Small intestine (tissue), 7 donors: ENCODE measurements around the gene HS6ST2. TPM values are rescaled to one million over a fixed set of nuclear protein-coding genes. Genes with fewer than 3 reads are reported as not detected.
"Not testable (repeated sequence)": the region's sequence is repeated elsewhere in the genome, so short reads cannot be mapped to it uniquely, and the experiment has no call there.

Experiments used
- DNase-seq, 2 donors: peaks; one replicate each; pipeline versions ENCODE4 v3.0.0 to v3.0.0-alpha.2; 2013
- FAIRE-seq: peaks from 2 replicates; lab custom pipeline; 2012; peaks lifted over from hg19 to GRCh38; lab: Jason Lieb, UNC
- H3K27ac ChIP-seq, 3 donors: one replicate each; pipeline ENCODE4 v1.5.1; 2013; ENCODE audit warnings: low read length in 2 of 3, mild to moderate bottlenecking in 2 of 3, control low read depth in 1 of 3, inconsistent platforms in 1 of 3, low read depth in 1 of 3, moderate library complexity in 1 of 3
- H3K27me3 ChIP-seq, 3 donors: one replicate each; pipeline ENCODE4 v1.6.1; 2013; ENCODE audit warnings: low read length in 3 of 3, inconsistent platforms in 1 of 3; ENCODE audit not compliant: control insufficient read depth in 3 of 3, insufficient read depth in 3 of 3
- H3K36me3 ChIP-seq, 3 donors: one replicate each; pipeline ENCODE4 v1.6.1; 2013; ENCODE audit warnings: low read length in 3 of 3, inconsistent platforms in 1 of 3, low read depth in 1 of 3, mild to moderate bottlenecking in 1 of 3, moderate library complexity in 1 of 3; ENCODE audit not compliant: control insufficient read depth in 3 of 3, insufficient read depth in 2 of 3
- H3K4me1 ChIP-seq, 3 donors: one replicate each; pipeline ENCODE4 v1.6.1; 2013; ENCODE audit warnings: low read length in 2 of 3, inconsistent platforms in 1 of 3, low read depth in 1 of 3, mild to moderate bottlenecking in 1 of 3, moderate library complexity in 1 of 3; ENCODE audit not compliant: control insufficient read depth in 3 of 3, insufficient read depth in 2 of 3
- H3K4me3 ChIP-seq, 3 donors: one replicate each; pipeline ENCODE4 v1.5.1; 2013; ENCODE audit warnings: low read length in 3 of 3, control low read depth in 1 of 3, inconsistent platforms in 1 of 3, low read depth in 1 of 3, mild to moderate bottlenecking in 1 of 3, moderate library complexity in 1 of 3
- H3K9me3 ChIP-seq, 2 donors: one replicate each; pipeline ENCODE4 v1.6.1; 2013; ENCODE audit warnings: low read depth in 1 of 2, low read length in 1 of 2; ENCODE audit not compliant: control insufficient read depth in 2 of 2, insufficient read depth in 1 of 2
- WGBS, 3 donors: extraction: QIAGEN DNeasy Blood & Tissue Kit; methylation state at CpG; one replicate each; pipeline ENCODE4 v1.1.7; 2013; 5-methylcytosine and 5-hydroxymethylcytosine counted together
- polyA plus RNA-seq, 4 donors: library from polyadenylated mRNA; stranded (reverse) in 3 of 4; unstranded in 1 of 4; fragments of 200-250 nt in 3 of 4; fragments of 120-200 nt in 1 of 4; gene quantifications; one replicate each; pipeline versions ENCODE4 v1.2.1 to v1.2.3, GENCODE V29; 2013
- donor health status: healthy with polysubstance abuse.
- donor health status: control.
- donor health status: control.
- donor health status: Bipolar disorder and iron deficiency.
- donor health status: healthy.

HS6ST2 gene
- polyA plus RNA-seq, 4 donors, result 0.12 to 0.55 TPM; not detected in 2

GRCh38 chrX:132918523-132918922 lies 39.9 kb downstream of the HS6ST2 start:
- FAIRE-seq, result no peak

GRCh38 chrX:132916349-132916748 lies 42.1 kb downstream of the HS6ST2 start:
- DNase-seq (no peak), FAIRE-seq (no peak)
- Histone ChIP-seq H3K4me3 (no peak overlapping the region), H3K9me3 (peaks cover 0 to 7% of the 10 kb centered on the region in 2 donors), H3K4me1 (no peaks in the 10 kb centered on the region), H3K36me3 (no peaks in the 10 kb centered on the region), H3K27me3 (no peaks in the 10 kb centered on the region), H3K27ac (no peak overlapping the region)
- 68 to 93% (median 76%) methylated on average over 2 to 3 of the region's 3 CpGs for WGBS, 3 donors

More at GRCh38 chrX:132918523-132918922, 39.9 kb downstream of the HS6ST2 start:
- Histone ChIP-seq H3K27ac (no peak overlapping the region), H3K9me3 (no peaks in the 10 kb centered on the region), H3K27me3 (no peaks in the 10 kb centered on the region), H3K4me3 (no peak overlapping the region), H3K4me1 (no peaks in the 10 kb centered on the region), H3K36me3 (no peaks in the 10 kb centered on the region)
- DNase-seq, result no peak

- Histone ChIP-seq H3K27me3 (no peaks in the 10 kb centered on the region), H3K4me1 (no peaks in the 10 kb centered on the region), H3K4me3 (no peak overlapping the region), H3K9me3 (peaks cover 0 to 7% of the 10 kb centered on the region in 2 donors), H3K27ac (no peak overlapping the region), H3K36me3 (no peaks in the 10 kb centered on the region)
- FAIRE-seq (no peak), DNase-seq (no peak)
- WGBS, 3 donors, result 66 to 80% (median 77%) methylated on average over 4 of the region's 4 CpGs
Observed at GRCh38 chrX:132909643-132910042, 48.8 kb downstream of the HS6ST2 start.

GRCh38 chrX:132908891-132909290 lies 49.5 kb downstream of the HS6ST2 start:
- Histone ChIP-seq H3K4me1 (no peaks in the 10 kb centered on the region), H3K27ac (no peak overlapping the region), H3K9me3 (peaks cover 0 to 7% of the 10 kb centered on the region in 2 donors), H3K27me3 (no peaks in the 10 kb centered on the region), H3K36me3 (no peaks in the 10 kb centered on the region), H3K4me3 (no peak overlapping the region)
- DNase-seq (no peak), FAIRE-seq (no peak)

GRCh38 chrX:132900633-132901293 lies 57.7 kb downstream of the HS6ST2 start:
- DNase-seq (no peak), FAIRE-seq (no peak)
- H3K4me1 ChIP-seq, result no peaks in the 10 kb centered on the region
- H3K27me3 ChIP-seq, result no peaks in the 10 kb centered on the region
- H3K27ac ChIP-seq, result no peak overlapping the region
- 100% methylated on average over 1 of the region's 1 CpG for WGBS, 3 donors
- H3K9me3 ChIP-seq, result no peaks in the 10 kb centered on the region
- no peak overlapping the region for H3K4me3 ChIP-seq
- H3K36me3 ChIP-seq, result no peaks in the 10 kb centered on the region

GRCh38 chrX:132887569-132887968 lies 70.9 kb downstream of the HS6ST2 start:
- H3K4me3 ChIP-seq, result no peak overlapping the region
- no peaks in the 10 kb centered on the region for H3K36me3 ChIP-seq
- FAIRE-seq (no peak), DNase-seq (no peak)
- H3K4me1 ChIP-seq, result no peaks in the 10 kb centered on the region
- no peaks in the 10 kb centered on the region for H3K27me3 ChIP-seq
- no peak overlapping the region for H3K27ac ChIP-seq
- no peaks in the 10 kb centered on the region for H3K9me3 ChIP-seq

- Histone ChIP-seq H3K9me3 (no peaks in the 10 kb centered on the region), H3K4me3 (no peak overlapping the region), H3K27ac (no peak overlapping the region), H3K36me3 (no peaks in the 10 kb centered on the region), H3K4me1 (no peaks in the 10 kb centered on the region), H3K27me3 (no peaks in the 10 kb centered on the region)
- FAIRE-seq, result no peak
- 76 to 85% (median 82%) methylated on average over 5 of the region's 5 CpGs for WGBS, 3 donors
- no peak for DNase-seq
Observed at GRCh38 chrX:132883358-132883915, 75.0 kb downstream of the HS6ST2 start.

GRCh38 chrX:132880753-132881152 lies 77.7 kb downstream of the HS6ST2 start:
- DNase-seq, H3K36me3 ChIP-seq, H3K27me3 ChIP-seq, H3K4me3 ChIP-seq, FAIRE-seq, H3K9me3 ChIP-seq, H3K27ac ChIP-seq, H3K4me1 ChIP-seq: not testable (repeated sequence)
- WGBS, 3 donors, result 83 to 100% (median 87%) methylated on average over 1 of the region's 2 CpGs
